ENCODE measurements around the gene SLCO2A1.

GRCh38 chr3:134066651-134067530 lies 37.2 kb upstream of the SLCO2A1 start:
- TF ChIP-seq, protein P1, sequence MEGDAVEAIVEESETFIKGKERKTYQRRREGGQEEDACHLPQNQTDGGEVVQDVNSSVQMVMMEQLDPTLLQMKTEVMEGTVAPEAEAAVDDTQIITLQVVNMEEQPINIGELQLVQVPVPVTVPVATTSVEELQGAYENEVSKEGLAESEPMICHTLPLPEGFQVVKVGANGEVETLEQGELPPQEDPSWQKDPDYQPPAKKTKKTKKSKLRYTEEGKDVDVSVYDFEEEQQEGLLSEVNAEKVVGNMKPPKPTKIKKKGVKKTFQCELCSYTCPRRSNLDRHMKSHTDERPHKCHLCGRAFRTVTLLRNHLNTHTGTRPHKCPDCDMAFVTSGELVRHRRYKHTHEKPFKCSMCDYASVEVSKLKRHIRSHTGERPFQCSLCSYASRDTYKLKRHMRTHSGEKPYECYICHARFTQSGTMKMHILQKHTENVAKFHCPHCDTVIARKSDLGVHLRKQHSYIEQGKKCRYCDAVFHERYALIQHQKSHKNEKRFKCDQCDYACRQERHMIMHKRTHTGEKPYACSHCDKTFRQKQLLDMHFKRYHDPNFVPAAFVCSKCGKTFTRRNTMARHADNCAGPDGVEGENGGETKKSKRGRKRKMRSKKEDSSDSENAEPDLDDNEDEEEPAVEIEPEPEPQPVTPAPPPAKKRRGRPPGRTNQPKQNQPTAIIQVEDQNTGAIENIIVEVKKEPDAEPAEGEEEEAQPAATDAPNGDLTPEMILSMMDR (IDR thresholded peaks at IDR 0.05), result no peak
- no peak for TF ChIP-seq POLR2A (IDR thresholded peaks at IDR 0.05)
